GM23338 (cell line): Measurements from ENCODE around the gene IL24. TPM values are rescaled to one million over a fixed set of nuclear protein-coding genes. Genes with fewer than 3 reads are reported as not detected.

ENCODE experiments used
- ATAC-seq: fragments of 200-7000 bp; cut with Tn5 transposase; 3 replicates; pipeline ENCODE4 v1.9.1; 2020
- DNase-seq: peaks from one replicate; pipeline ENCODE4 v3.0.0-alpha.2; 2015; ENCODE audit warnings: low spot score
- H2AFZ ChIP-seq: fragments of 200-600 bp; sonication (generic); 2 replicates; pipeline ENCODE4 v1.8.0; 2016; ENCODE audit warnings: antibody characterized with exemption, mild to moderate bottlenecking, moderate library complexity
- H3F3A ChIP-seq: fragments of 200-600 bp; sonication (generic); replicated peaks from 2 replicates; pipeline ENCODE4 v1.8.0; 2017; ENCODE audit warnings: antibody characterized with exemption, mixed run types, low read depth
- H3K27ac ChIP-seq: fragments of 200-600 bp; sonication (generic); 2 replicates; pipeline ENCODE4 v1.6.1; 2016; ENCODE audit warnings: low read depth
- H3K27me3 ChIP-seq: fragments of 200-600 bp; sonication (generic); 2 replicates; pipeline ENCODE4 v1.8.0; 2016; ENCODE audit warnings: mild to moderate bottlenecking, mixed run types, moderate library complexity; ENCODE audit not compliant: insufficient read depth
- H3K36me3 ChIP-seq: fragments of 200-600 bp; sonication (generic); 2 replicates; pipeline ENCODE4 v1.8.0; 2016; ENCODE audit warnings: mild to moderate bottlenecking; ENCODE audit not compliant: insufficient read depth
- H3K4me1 ChIP-seq: fragments of 200-600 bp; sonication (generic); 2 replicates; pipeline ENCODE4 v1.8.0; 2016; ENCODE audit warnings: mild to moderate bottlenecking, moderate library complexity; ENCODE audit not compliant: insufficient read depth
- H3K4me2 ChIP-seq: fragments of 200-600 bp; sonication (generic); 2 replicates; pipeline ENCODE4 v1.7.1; 2017; ENCODE audit warnings: mixed run types
- H3K4me3 ChIP-seq: fragments of 200-600 bp; sonication (generic); 2 replicates; pipeline ENCODE4 v1.6.1; 2016; ENCODE audit warnings: mixed run types
- H3K79me2 ChIP-seq: fragments of 200-600 bp; sonication (generic); replicated peaks from 2 replicates; pipeline ENCODE4 v1.8.0; 2017; ENCODE audit warnings: mild to moderate bottlenecking; ENCODE audit not compliant: insufficient read depth
- H3K9me2 ChIP-seq: fragments of 200-600 bp; sonication (generic); 2 replicates; pipeline ENCODE4 v1.8.0; 2017; ENCODE audit not compliant: insufficient read depth
- H4K20me1 ChIP-seq: fragments of 200-600 bp; sonication (generic); replicated peaks from 2 replicates; pipeline ENCODE4 v1.8.0; 2017; ENCODE audit warnings: mild to moderate bottlenecking; ENCODE audit not compliant: insufficient read depth
- H3K27ac Mint-ChIP-seq: 2 replicates; pipeline ENCODE4 v1.8.0; 2020; ENCODE audit warnings: inconsistent platforms, mild to moderate bottlenecking, moderate library complexity, mixed read lengths
- H3K27me3 Mint-ChIP-seq: 3 replicates; pipeline ENCODE4 v1.8.0; 2022; ENCODE audit warnings: low read depth, mild to moderate bottlenecking, moderate library complexity, mixed read lengths, inconsistent platforms; ENCODE audit not compliant: insufficient read depth, poor library complexity
- H3K36me3 Mint-ChIP-seq: 3 replicates; pipeline ENCODE4 v1.8.0; 2021; ENCODE audit warnings: low read depth, mild to moderate bottlenecking, inconsistent platforms, moderate library complexity, mixed read lengths
- H3K4me1 Mint-ChIP-seq: 3 replicates; pipeline ENCODE4 v1.8.0; 2020; ENCODE audit warnings: mild to moderate bottlenecking, inconsistent platforms, mixed read lengths
- H3K4me3 Mint-ChIP-seq: 3 replicates; pipeline ENCODE4 v1.8.0; 2021; ENCODE audit warnings: moderate library complexity, mild to moderate bottlenecking, inconsistent platforms, mixed read lengths
- H3K9me3 Mint-ChIP-seq: 3 replicates; pipeline ENCODE4 v1.8.0; 2020; ENCODE audit warnings: moderate library complexity, mild to moderate bottlenecking, inconsistent platforms, mixed read lengths
- CTCF ChIP-seq, 2 experiments: fragments of 200-600 bp in 1 of 2; sonication (generic) in 1 of 2; conservative IDR thresholded peaks; 2 replicates each; pipeline versions ENCODE4 v1.5.1 to v1.6.1; 2016 to 2017; ENCODE audit warnings: antibody characterized with exemption in 2 of 2, low read depth in 2 of 2, mild to moderate bottlenecking in 2 of 2, moderate library complexity in 1 of 2
- ETS1 ChIP-seq: IDR thresholded peaks from 2 replicates; pipeline ENCODE4 v1.6.1; 2016; ENCODE audit warnings: antibody characterized with exemption
- EZH2 ChIP-seq: fragments of 200-600 bp; sonication (generic); IDR thresholded peaks from one replicate; pipeline ENCODE4 v1.8.0; 2017; ENCODE audit warnings: antibody characterized with exemption, mild to moderate bottlenecking, low read depth; ENCODE audit not compliant: unreplicated experiment
- REST ChIP-seq: IDR thresholded peaks from one replicate; pipeline ENCODE4 v1.6.1; 2018; ENCODE audit warnings: antibody characterized with exemption; ENCODE audit not compliant: unreplicated experiment
- STAT1 ChIP-seq: IDR thresholded peaks from one replicate; pipeline ENCODE4 v1.6.1; 2016; ENCODE audit warnings: antibody characterized with exemption; ENCODE audit not compliant: unreplicated experiment
- ZNF331 ChIP-seq: fragments of 250-450 bp; sonication (Bioruptor Pico); IDR thresholded peaks from 2 replicates; pipeline ENCODE4 v1.5.0; 2020; ENCODE audit warnings: low read depth, mild to moderate bottlenecking, moderate library complexity
- polyA plus RNA-seq: library from polyadenylated mRNA; unstranded; fragments of >200 nt; fragmentation: Nextera tagmentation; extraction: Ambion mirVana; gene quantifications from 2 replicates; pipeline ENCODE4 v1.2.1, GENCODE V29; 2016
- total RNA-seq: library from RNA; depleted of rRNA; stranded (reverse); fragments of >200 nt; shearing (Covaris generic); gene quantifications from 2 replicates; pipeline ENCODE4 v1.2.3, GENCODE V29; 2014

IL24 gene
- total and polyA plus RNA-seq, 2 experiments from 2014 or later = not detected

GRCh38 chr1:206880314-206880713 lies 16.9 kb upstream of the IL24 start:
- 0 out of 2 replicates have a peak, but pooled peaks cover 5% of the 10 kb centered on the region for H3K36me3 ChIP-seq
- peaks cover 8% of the 10 kb centered on the region; the same call in 1 of the 3 replicates for H3K36me3 Mint-ChIP-seq
- H3K4me2 ChIP-seq = no peak overlapping the region
- H3F3A ChIP-seq = no peaks in the 10 kb centered on the region
- H3K4me1 Mint-ChIP-seq = no peaks in the 10 kb centered on the region
- H3K4me3 Mint-ChIP-seq = no peak overlapping the region
- no peak for ATAC-seq
- TF ChIP-seq EZH2 (no peak), ZNF331 (no peak), STAT1 (no peak), ETS1 (no peak)
- no peaks in the 10 kb centered on the region for H4K20me1 ChIP-seq
- no peak overlapping the region for H3K4me3 ChIP-seq
- H3K9me3 Mint-ChIP-seq = peaks cover 34% of the 10 kb centered on the region
- no peaks in the 10 kb centered on the region for H3K9me2 ChIP-seq
- no peaks in the 10 kb centered on the region for H3K4me1 ChIP-seq
- H3K27me3 Mint-ChIP-seq = peaks cover 3% of the 10 kb centered on the region
- H3K27me3 ChIP-seq = no peaks in the 10 kb centered on the region
- H3K27ac Mint-ChIP-seq = no peak overlapping the region
- DNase-seq = no peak
- no peak overlapping the region for H3K27ac ChIP-seq
- H2AFZ ChIP-seq = no peak overlapping the region
- no peaks in the 10 kb centered on the region for H3K79me2 ChIP-seq

- H3K4me1 ChIP-seq = no peaks in the 10 kb centered on the region
- H3K36me3 Mint-ChIP-seq = peaks cover 6% of the 10 kb centered on the region; the same call in 1 of the 3 replicates
- no peak overlapping the region for H3K27ac Mint-ChIP-seq
- H3K9me3 Mint-ChIP-seq = peaks cover 21% of the 10 kb centered on the region
- H2AFZ ChIP-seq = no peak overlapping the region
- H3K4me2 ChIP-seq = no peak overlapping the region
- H3K79me2 ChIP-seq = no peaks in the 10 kb centered on the region
- H3K4me3 Mint-ChIP-seq = no peak overlapping the region
- H3F3A ChIP-seq = no peaks in the 10 kb centered on the region
- no peaks in the 10 kb centered on the region for H4K20me1 ChIP-seq
- TF ChIP-seq CTCF (conservative IDR thresholded peaks at IDR 0.05; ENCODE audit: low read depth in 2 of 2) (peak in 1 of 2 experiments; percentile 58; a peak in 3 of 4 replicates), REST (no peak)
- no peaks in the 10 kb centered on the region for H3K9me2 ChIP-seq
- H3K4me3 ChIP-seq = no peak overlapping the region
- H3K4me1 Mint-ChIP-seq = no peaks in the 10 kb centered on the region
- no peaks in the 10 kb centered on the region for H3K27me3 ChIP-seq
- DNase-seq = peak; percentile 15
- peaks cover 3% of the 10 kb centered on the region for H3K27me3 Mint-ChIP-seq
- no peak for ATAC-seq
- no peak overlapping the region for H3K27ac ChIP-seq
- 0 out of 2 replicates have a peak, but pooled peaks cover 5% of the 10 kb centered on the region for H3K36me3 ChIP-seq
Observed at GRCh38 chr1:206882555-206882954, 14.7 kb upstream of the IL24 start.
